ENCODE results near the gene SBF2. TPM values are rescaled to one million over a fixed set of nuclear protein-coding genes. Genes with fewer than 3 reads are reported as not detected.
"Not testable (repeated sequence)": the region's sequence is repeated elsewhere in the genome, so short reads cannot be mapped to it uniquely, and the experiment has no call there.

SBF2 gene
- total RNA-seq, 1 experiment from 2014 or later = 67.9 TPM

- in situ Hi-C loops (cut with HindIII; ENCODE audit: low sequenced_read_pairs) = no loop called here
- DNase-seq (ENCODE audit: low spot score) = no peak
Observed at GRCh38 chr11:10107497-10107896, 186.5 kb downstream of the SBF2 start.

DNA sequence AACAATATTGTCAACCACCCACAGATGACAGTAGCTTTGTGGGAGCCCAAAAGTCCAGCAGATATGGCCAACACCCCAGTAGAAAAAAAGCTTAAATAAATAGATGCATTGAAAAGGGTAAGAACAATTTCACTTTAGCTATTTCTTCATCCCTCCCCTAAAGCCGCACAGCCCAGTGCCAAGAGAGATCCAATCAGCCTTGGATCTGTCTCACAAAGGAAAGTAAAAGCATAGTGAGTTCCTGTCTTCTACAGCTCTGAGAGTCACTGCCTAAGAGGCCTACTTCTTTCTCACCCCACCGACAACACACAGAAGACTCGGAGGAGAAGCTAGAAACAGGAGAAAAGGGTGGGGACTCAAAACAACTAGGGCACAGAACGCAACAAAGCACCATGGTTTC lies 196.4 kb downstream of the SBF2 start:
- DNase-seq (ENCODE audit: low spot score) = no peak
- in situ Hi-C loops (cut with HindIII; ENCODE audit: low sequenced_read_pairs) = loop anchor here (5.0 kb wide), 1 partner anchor 85 kb away; no protein-coding TSS in a partner anchor

DNA sequence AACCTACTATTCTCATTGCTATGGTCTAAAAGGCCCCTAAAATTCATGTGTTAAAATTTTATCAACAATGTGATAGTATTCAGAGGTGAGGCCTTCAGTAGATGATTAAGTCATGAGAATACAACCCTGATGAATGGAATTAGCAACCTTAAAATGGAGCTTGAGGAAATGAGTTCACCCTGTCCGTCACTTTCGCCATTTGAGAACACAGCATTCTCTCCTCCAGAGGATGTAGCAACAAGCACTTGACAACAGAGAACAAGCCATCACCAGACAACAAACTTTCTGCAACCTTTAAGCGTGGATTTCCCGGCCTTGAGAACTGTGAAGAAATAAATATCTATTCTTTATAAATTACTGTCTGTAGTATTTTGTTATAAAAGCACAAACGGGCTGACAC lies 197.0 kb downstream of the SBF2 start:
- DNase-seq (ENCODE audit: low spot score) = no peak
- in situ Hi-C loops (cut with HindIII; ENCODE audit: low sequenced_read_pairs) = loop anchor here (5.0 kb wide), 1 partner anchor 85 kb away; no protein-coding TSS in a partner anchor

DNA sequence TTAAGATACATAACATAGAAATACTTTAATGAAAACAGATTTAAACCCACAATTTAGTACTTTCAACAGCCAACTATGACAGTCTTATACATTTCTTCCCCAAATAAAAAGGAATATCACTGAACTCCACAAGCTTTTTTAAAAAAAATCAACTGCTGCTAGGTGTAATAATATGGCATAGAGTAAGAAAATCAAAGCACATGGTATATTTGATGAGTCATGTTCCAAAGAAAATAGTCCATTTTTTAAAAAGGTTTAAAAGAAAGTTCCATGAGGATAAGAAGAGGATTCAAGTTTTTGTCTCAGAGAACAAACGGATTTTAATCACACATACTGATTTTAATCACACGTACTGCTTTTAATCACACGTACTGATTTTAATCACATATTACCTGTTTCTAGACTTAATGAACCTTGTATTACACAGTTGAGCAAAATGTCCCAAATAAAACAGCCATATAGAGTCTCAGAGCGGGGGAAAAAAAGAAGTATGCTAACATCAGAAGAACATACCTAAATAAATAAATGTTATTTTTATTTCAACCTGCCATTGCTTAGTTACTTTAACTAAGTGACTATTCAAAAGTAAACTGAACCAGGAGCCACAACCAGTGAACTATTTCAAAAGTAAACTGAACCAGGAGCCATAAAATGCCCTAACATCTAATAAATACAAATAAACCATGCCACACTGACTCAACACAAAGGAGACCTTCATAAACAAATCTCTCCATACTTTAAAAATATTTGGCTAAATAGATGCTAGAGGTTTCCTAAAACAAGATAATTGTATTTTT lies 198.4 kb downstream of the SBF2 start:
- DNase-seq (ENCODE audit: low spot score) = no peak
- in situ Hi-C loops (cut with HindIII; ENCODE audit: low sequenced_read_pairs) = loop anchor here (5.0 kb wide), 1 partner anchor 87 kb away; no protein-coding TSS in a partner anchor

DNA sequence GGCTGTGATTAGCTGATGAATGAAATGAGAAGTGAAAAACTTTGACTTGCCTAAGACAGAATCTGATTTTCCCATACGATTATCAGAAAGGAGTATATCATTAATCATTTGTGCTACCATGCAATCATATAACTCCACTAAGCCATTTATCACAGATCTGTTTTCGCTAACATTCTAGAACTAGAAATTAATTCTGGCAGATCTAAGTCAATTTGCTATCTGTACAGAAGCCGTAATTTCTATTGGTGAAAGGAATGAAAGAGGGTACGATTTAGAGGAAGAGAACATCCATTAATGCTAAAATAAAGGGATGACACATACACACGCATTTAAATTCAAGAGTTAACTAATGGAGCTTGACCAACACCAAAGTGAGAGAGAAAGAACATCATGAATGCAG lies 201.6 kb downstream of the SBF2 start:
- in situ Hi-C loops (cut with HindIII; ENCODE audit: low sequenced_read_pairs) = no loop called here
- DNase-seq (ENCODE audit: low spot score) = no peak

- no peak for DNase-seq (ENCODE audit: low spot score)
- in situ Hi-C loops (cut with HindIII; ENCODE audit: low sequenced_read_pairs) = no loop called here
Observed at GRCh38 chr11:10091314-10092045, 202.5 kb downstream of the SBF2 start.

- DNase-seq (ENCODE audit: low spot score); in situ Hi-C loops (cut with HindIII; ENCODE audit: low sequenced_read_pairs): not testable (repeated sequence)
Observed at GRCh38 chr11:10087923-10088225, 206.1 kb downstream of the SBF2 start.

GRCh38 chr11:10087186-10087922 lies 206.7 kb downstream of the SBF2 start:
- in situ Hi-C loops (cut with HindIII; ENCODE audit: low sequenced_read_pairs) = no loop called here
- no peak for DNase-seq (ENCODE audit: low spot score)

DNA sequence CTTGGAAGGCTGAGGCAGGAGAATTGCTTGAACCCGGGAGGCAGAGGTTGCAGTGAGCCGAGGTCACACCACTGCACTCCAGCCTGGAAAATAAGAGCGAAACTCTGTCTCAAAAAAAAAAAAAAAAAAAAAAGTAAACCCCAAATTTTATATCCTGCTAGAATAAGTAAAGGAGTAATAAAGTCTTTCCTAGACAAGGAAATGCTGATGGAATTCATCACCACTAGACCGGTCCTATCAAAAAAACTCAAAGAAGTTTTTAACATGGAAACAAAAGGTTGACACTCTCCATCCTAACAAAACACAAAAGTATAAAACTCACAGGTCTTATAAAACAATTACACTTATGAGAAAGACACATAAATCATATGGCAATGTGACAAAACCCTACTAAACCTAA lies 213.9 kb downstream of the SBF2 start:
- DNase-seq (ENCODE audit: low spot score) = no peak
- in situ Hi-C loops (cut with HindIII; ENCODE audit: low sequenced_read_pairs) = no loop called here

- DNase-seq (ENCODE audit: low spot score) = peak; percentile 11
- in situ Hi-C loops (cut with HindIII; ENCODE audit: low sequenced_read_pairs) = no loop called here
Observed at GRCh38 chr11:10076458-10077141, 217.4 kb downstream of the SBF2 start.

DNA sequence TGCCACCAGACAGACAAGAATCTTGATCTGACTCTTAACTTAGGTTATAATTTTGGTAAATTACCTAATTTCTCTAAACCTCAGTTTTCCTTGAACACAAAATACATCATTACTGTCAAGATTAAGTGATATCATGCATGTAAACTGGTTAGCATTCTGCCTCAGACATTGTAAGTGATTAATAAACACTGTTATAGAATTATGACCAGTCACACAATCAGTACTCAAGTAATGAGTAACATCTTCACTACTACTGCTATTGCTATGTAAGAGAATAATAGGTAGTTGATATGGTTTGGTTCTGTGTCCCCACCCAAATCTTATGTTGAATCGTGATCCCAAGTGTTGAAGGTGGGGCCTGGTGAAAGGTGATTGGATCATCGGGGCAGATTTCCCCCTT lies 218.9 kb downstream of the SBF2 start:
- in situ Hi-C loops (cut with HindIII; ENCODE audit: low sequenced_read_pairs) = no loop called here
- DNase-seq (ENCODE audit: low spot score) = no peak

GRCh38 chr11:10072841-10073240 lies 221.2 kb downstream of the SBF2 start:
- in situ Hi-C loops (cut with HindIII; ENCODE audit: low sequenced_read_pairs) = no loop called here
- no peak for DNase-seq (ENCODE audit: low spot score)

GRCh38 chr11:10072142-10072541 lies 221.9 kb downstream of the SBF2 start:
- in situ Hi-C loops (cut with HindIII; ENCODE audit: low sequenced_read_pairs) = no loop called here
- no peak for DNase-seq (ENCODE audit: low spot score)

GRCh38 chr11:10067629-10068300 lies 226.3 kb downstream of the SBF2 start:
- in situ Hi-C loops (cut with HindIII; ENCODE audit: low sequenced_read_pairs) = no loop called here
- DNase-seq (ENCODE audit: low spot score) = no peak

- in situ Hi-C loops (cut with HindIII; ENCODE audit: low sequenced_read_pairs) = no loop called here
- no peak for DNase-seq (ENCODE audit: low spot score)
Observed at GRCh38 chr11:10066441-10066840, 227.6 kb downstream of the SBF2 start.

DNA sequence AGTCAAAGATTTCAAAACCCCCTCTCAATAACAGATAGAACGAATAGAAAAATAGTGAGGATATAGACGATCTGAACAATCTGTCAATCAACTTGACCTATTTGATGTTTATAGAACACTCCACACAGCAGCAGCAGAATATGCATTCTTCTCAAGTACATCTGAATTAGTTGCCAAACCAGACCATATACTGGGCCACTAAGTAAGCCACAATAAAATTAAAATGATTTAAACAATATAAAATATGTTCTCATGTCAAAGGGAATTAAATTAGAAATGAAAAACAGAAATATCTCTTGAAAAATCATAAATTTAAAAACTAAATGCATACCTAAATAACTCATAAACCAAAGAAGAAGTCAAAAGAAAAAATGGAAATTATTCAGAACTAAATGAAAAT lies 229.2 kb downstream of the SBF2 start:
- no peak for DNase-seq (ENCODE audit: low spot score)
- in situ Hi-C loops (cut with HindIII; ENCODE audit: low sequenced_read_pairs) = no loop called here

DNA sequence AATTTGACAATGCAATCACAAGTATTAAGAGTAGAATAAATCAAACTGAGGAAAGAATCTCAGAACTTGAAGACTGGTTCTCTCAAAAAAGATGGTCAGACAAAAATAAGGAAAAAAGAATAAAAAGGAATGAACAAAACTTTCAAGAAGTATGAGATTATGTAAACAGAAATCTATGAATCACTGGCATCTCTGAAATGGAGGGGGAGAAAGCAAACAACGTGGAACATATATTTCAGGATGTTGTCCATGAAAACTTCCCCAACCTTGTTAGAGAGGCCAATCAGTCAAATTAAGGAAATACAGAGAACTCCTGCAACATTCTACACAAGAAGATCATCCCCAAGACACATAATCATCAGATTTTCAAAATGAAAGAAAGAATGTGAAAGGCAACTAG lies 235.7 kb downstream of the SBF2 start:
- in situ Hi-C loops (cut with HindIII; ENCODE audit: low sequenced_read_pairs) = no loop called here
- DNase-seq (ENCODE audit: low spot score) = no peak

- DNase-seq (ENCODE audit: low spot score) = no peak
- in situ Hi-C loops (cut with HindIII; ENCODE audit: low sequenced_read_pairs) = no loop called here
Observed at GRCh38 chr11:10051868-10052586, 242.0 kb downstream of the SBF2 start.
